AG10803 (cell line): ENCODE measurements around the gene CD1C.

Experiments used
- DNase-seq: peaks from one replicate; pipeline ENCODE4 v3.0.0; 2010; ENCODE audit warnings: low read depth
- H3K4me3 ChIP-seq: 2 replicates; pipeline ENCODE4 v1.5.1; 2011; ENCODE audit warnings: mild to moderate bottlenecking, low read length, control low read depth
- CTCF ChIP-seq: conservative IDR thresholded peaks from 2 replicates; pipeline ENCODE4 v1.5.1; 2011; ENCODE audit warnings: mild to moderate bottlenecking, low read length, control low read depth, inconsistent platforms

The CD1C gene

DNA sequence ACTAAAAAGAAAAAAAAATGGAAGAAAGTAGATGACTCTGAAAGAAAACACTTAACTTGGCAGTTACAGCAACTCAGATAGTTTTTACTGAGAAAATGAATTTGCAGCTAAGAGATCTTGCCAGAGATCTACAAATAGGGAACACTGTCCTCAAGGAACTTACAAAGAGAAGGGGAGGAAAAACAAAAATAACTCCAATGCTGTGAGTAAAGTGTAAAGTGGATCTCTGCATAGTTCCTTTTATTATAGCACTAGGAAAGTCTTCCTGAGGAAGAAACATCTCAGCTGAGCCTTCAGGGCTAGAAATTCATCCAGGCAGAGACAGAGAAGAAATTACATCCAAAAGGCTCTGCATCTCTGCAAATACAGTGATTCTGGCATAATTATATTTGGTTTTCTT, 37.8 kb downstream of the CD1C start:
- DNase-seq: no peak
- H3K4me3 ChIP-seq: no peak overlapping the region
- no peak for TF ChIP-seq CTCF

- TF ChIP-seq CTCF: no peak
- no peak overlapping the region for H3K4me3 ChIP-seq
- no peak for DNase-seq
Measured at GRCh38 chr1:158328426-158328825, 38.7 kb downstream of the CD1C start.

DNA sequence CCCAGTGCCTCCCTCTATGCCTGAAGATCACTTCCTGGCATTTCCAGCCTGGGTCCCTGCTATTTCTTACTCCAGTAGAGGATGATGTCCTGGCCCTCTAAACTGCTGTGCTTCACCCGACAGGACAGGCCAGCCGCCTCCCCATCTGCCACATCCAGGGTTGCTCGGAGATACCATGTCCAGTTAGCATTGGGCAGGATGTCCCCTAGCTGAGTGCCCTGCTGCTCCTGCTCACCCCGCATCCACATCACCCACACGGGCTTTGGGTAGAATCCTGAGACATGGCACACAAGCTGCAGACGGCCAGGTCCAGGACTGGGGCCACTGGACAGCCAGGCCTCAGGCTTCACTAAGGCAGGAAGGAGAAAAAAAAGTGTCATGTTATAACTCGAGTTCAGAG, 39.6 kb downstream of the CD1C start:
- no peak for DNase-seq
- no peak for TF ChIP-seq CTCF
- no peak overlapping the region for H3K4me3 ChIP-seq

- DNase-seq: no peak
- no peak overlapping the region for H3K4me3 ChIP-seq
- TF ChIP-seq CTCF: no peak
Measured at GRCh38 chr1:158329733-158330132, 40.0 kb downstream of the CD1C start.

GRCh38 chr1:158330391-158331105, 40.8 kb downstream of the CD1C start:
- no peak for DNase-seq
- no peak for TF ChIP-seq CTCF
- H3K4me3 ChIP-seq: no peak overlapping the region

DNA sequence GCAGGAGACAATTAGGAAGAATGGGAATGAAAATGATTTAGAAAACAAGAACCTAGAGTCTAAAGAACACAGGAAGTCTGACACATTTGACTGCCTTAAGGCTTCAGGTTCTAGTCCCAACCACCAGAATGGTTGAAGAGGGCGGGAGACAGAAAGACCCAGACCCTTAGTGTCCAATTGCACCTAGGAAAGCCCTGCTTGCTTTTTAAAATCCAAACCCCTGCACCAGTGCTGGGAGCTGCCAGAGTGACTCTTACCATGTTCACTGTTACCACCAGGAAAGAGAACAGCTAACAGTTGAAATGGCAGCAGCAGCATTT, 41.3 kb downstream of the CD1C start:
- TF ChIP-seq CTCF: no peak
- H3K4me3 ChIP-seq: no peak overlapping the region
- no peak for DNase-seq

- no peak for DNase-seq
- H3K4me3 ChIP-seq: no peak within 1 kb of the TSS
- no peak for TF ChIP-seq CTCF
Measured at GRCh38 chr1:158331481-158332150, 41.9 kb downstream of the CD1C start, which contains the start of gene CD1B. Gene CD1B (minus strand): TSS chr1:158331531. CDS start chr1:158331423, 108 bp downstream.
